Measurements from ENCODE around the gene FANCC. TPM values are rescaled to one million over a fixed set of nuclear protein-coding genes. Genes with fewer than 3 reads are reported as not detected.

The FANCC gene
- total and polyA plus RNA-seq, 2 of the 8 experiments (the other 6 are each of a cell fraction or from before 2014, with no cell fraction given) = 7.8 to 15.2 TPM

GRCh38 chr9:95157481-95158151 is 159.9 kb downstream of the FANCC start:
- H4K91ac ChIP-seq (replicated peaks; ENCODE audit: insufficient read length, low read length) = no peak overlapping the region
- no peak overlapping the region for H3K27ac ChIP-seq (ENCODE audit: low read depth, low read length)
- H3K23ac ChIP-seq (ENCODE audit: insufficient read length) = no peak overlapping the region
- H2AFZ ChIP-seq (ENCODE audit: low read length) = no peak overlapping the region
- no peaks in the 10 kb centered on the region for H3K79me1 ChIP-seq (ENCODE audit: low read depth, low read length)
- H2BK120ac ChIP-seq (replicated peaks; ENCODE audit: low read depth, low read length) = no peak overlapping the region
- 85% methylated on average over 7 of the region's 7 CpGs; no CpG with 5 or more reads in 1 of the 2 experiments for WGBS, 2 experiments (ENCODE audit: extremely low coverage in 1 of 2, insufficient coverage in 1 of 2, insufficient read length in 1 of 2, insufficient replicate concordance in 2 of 2, low coverage in 1 of 2, low lambda C conversion rate in 2 of 2, missing lambda C conversion rate in 1 of 2)
- H3K9ac ChIP-seq (replicated peaks in 1 of 4; ENCODE audit: extremely low read depth in 1 of 4, low read depth in 3 of 4, low read length in 3 of 4) = no peak overlapping the region
- H4K20me1 ChIP-seq (replicated peaks in 1 of 2; ENCODE audit: control insufficient read depth in 1 of 2, insufficient read depth in 2 of 2, low read length in 2 of 2) = no peaks in the 10 kb centered on the region
- H2BK5ac ChIP-seq (ENCODE audit: low read depth, low read length) = no peak overlapping the region
- H3K27me3 ChIP-seq (replicated peaks in 1 of 4; ENCODE audit: control insufficient read depth in 3 of 4, extremely low read depth in 1 of 4, insufficient read depth in 3 of 4, low read length in 3 of 4) = no peaks in the 10 kb centered on the region
- no peak overlapping the region for H3K56ac ChIP-seq (replicated peaks; ENCODE audit: insufficient read length, low read depth, low read length)
- H4K5ac ChIP-seq (ENCODE audit: insufficient read length, low read depth, low read length) = no peak overlapping the region
- ChIA-PET POLR2A (ENCODE audit: partially characterized antibody) (interaction anchor here (1.8 kb wide), 1 partner anchor 10 kb away, joined by 5 read pairs; no protein-coding TSS in a partner anchor), CTCF (ENCODE audit: partially characterized antibody) (interaction anchor here (0.9 to 4.8 kb wide), 3 partner anchors 10 to 30 kb away, joined by 5 to 23 read pairs (median 5); no protein-coding TSS in a partner anchor)
- H3K23me2 ChIP-seq (ENCODE audit: low read depth, low read length) = no peaks in the 10 kb centered on the region
- H3K9me3 ChIP-seq (ENCODE audit: insufficient read depth in 2 of 2, low read depth in 1 of 2, low read length in 1 of 2) = no peaks in the 10 kb centered on the region; a peak in 1 of 4 replicates
- FAIRE-seq (no peak), DNase-seq (ENCODE audit: low read depth in 1 of 2, low spot score in 2 of 2) (no peak)
- no peaks in the 10 kb centered on the region for H3K36me3 ChIP-seq (ENCODE audit: control insufficient read depth in 2 of 4, insufficient read depth in 4 of 4, low read length in 3 of 4)
- H2BK20ac ChIP-seq (ENCODE audit: low read length) = no peak overlapping the region
- no peak overlapping the region for H3K4me3 ChIP-seq (ENCODE audit: extremely low read depth in 1 of 4, insufficient read depth in 2 of 4, low read depth in 3 of 4, low read length in 4 of 4)
- no peaks in the 10 kb centered on the region for H3K79me2 ChIP-seq (ENCODE audit: control insufficient read depth in 1 of 2, insufficient read depth in 2 of 2, low read length in 2 of 2)
- no peak overlapping the region for H3K4ac ChIP-seq (replicated peaks; ENCODE audit: insufficient read length, low read depth, low read length)
- TF ChIP-seq USF2 (IDR thresholded peaks at IDR 0.05; ENCODE audit: low read length) = no peak
- TF ChIP-seq CEBPB (IDR thresholded peaks at IDR 0.05; ENCODE audit: low read depth, low read length) = peak; percentile 97
- TF ChIP-seq PHF8 (conservative IDR thresholded peaks at IDR 0.05; ENCODE audit: low read depth, low read length) = no peak
- no peak overlapping the region for H2BK12ac ChIP-seq (ENCODE audit: low read depth, low read length)
- no peak overlapping the region for H3K18ac ChIP-seq (ENCODE audit: extremely low read depth, low read length)
- H3K14ac ChIP-seq (ENCODE audit: insufficient read length) = no peak overlapping the region
- H3K4me1 ChIP-seq (replicated peaks in 1 of 4; ENCODE audit: control insufficient read depth in 3 of 4, insufficient read depth in 4 of 4, low read length in 3 of 4) = no peaks in the 10 kb centered on the region
- no peak overlapping the region for H4K8ac ChIP-seq (ENCODE audit: extremely low read depth, insufficient read depth, low read length)
- no peak overlapping the region for H2BK15ac ChIP-seq (ENCODE audit: low read length)
- H2AK5ac ChIP-seq (ENCODE audit: low read depth, low read length) = no peak overlapping the region
- no peak overlapping the region for H3K4me2 ChIP-seq (ENCODE audit: insufficient read depth in 1 of 2, low read depth in 2 of 2, low read length in 2 of 2)
